Uterus (tissue), 2 donors: ENCODE measurements around the gene NKD2.

Experiments used
- CTCF ChIP-seq, 4 experiments: fragments of 200-600 bp in 2 of 4; fragments of 450-650 bp in 2 of 4; sonication (generic) in 2 of 4; IDR thresholded peaks; one replicate each; pipeline ENCODE4 v1.5.1; 2016 to 2019; ENCODE audit warnings: antibody characterized with exemption in 4 of 4, mild to moderate bottlenecking in 2 of 4, moderate library complexity in 1 of 4
- POLR2A ChIP-seq, 2 donors: fragments of 450-650 bp; IDR thresholded peaks; one replicate each; pipeline ENCODE4 v1.6.1; 2016; ENCODE audit warnings: antibody characterized with exemption in 2 of 2, mild to moderate bottlenecking in 1 of 2, moderate library complexity in 1 of 2

- no peak for TF ChIP-seq CTCF (IDR thresholded peaks at IDR 0.05)
- TF ChIP-seq POLR2A (IDR thresholded peaks at IDR 0.05) = no peak
Observed at GRCh38 chr5:1027631-1028441, 19.2 kb downstream of the NKD2 start.
